Hippocampal formation (tissue), 2 donors: Measurements from ENCODE around the gene CREBZF.
"Not testable (repeated sequence)": the region's sequence is repeated elsewhere in the genome, so short reads cannot be mapped to it uniquely, and the experiment has no call there.

Source experiments
- DNase-seq, 2 donors: peaks; one replicate each; lab custom pipeline; 2025; lab: John Stamatoyannopoulos, UW

The CREBZF gene

DNA sequence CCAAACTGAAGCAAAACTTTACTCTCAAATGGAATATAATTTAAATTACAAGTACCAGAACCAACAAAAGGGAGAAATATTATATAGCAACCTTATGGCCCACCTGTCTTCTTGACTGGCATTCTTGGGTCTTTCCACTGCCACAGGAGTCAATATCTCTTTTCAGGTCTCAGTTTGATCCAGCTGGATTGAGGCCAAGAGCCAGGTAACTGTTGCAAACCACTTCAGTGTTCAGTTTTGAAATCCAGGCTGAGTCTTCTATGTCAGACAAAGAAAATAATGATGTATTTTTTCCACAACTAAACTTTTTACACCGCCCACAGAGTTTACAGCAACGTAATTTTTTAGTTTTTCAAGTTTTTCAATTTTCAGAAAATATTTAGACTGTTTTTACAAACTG lies 38.4 kb downstream of the CREBZF start:
- no peak for DNase-seq

DNA sequence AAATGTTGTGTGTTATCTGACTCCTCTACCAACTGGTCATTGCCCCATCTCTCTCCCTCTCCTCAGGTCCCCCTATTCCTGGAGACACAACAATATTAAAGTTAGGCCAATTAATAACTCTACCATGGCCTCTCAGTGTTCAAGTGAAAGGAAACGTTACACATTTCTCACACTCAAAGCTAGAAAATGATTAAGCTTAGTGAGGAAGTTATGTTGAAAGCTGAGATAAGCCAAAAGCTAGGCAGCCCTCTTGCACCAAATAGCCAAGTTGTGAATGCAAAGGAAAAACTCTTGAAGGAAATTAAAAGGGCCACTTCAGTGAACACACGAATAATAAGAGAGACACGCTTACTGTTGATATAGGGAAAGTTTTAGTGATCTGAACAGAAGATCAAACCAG lies 44.7 kb downstream of the CREBZF start:
- DNase-seq, result no peak

GRCh38 chr11:85619499-85619898 lies 45.4 kb downstream of the CREBZF start:
- DNase-seq, result no peak

GRCh38 chr11:85611643-85612042 lies 53.3 kb downstream of the CREBZF start:
- not testable (repeated sequence) for DNase-seq
